HepG2 (cell line): Measurements from ENCODE around the gene KCTD19.

Experiments used
- ATF2 ChIP-seq: sonication (generic); formaldehyde crosslinking; IDR thresholded peaks from 2 replicates; pipeline ENCODE4 v1.4.0; 2020; ENCODE audit warnings: missing genetic modification reagents
- CREB1 ChIP-seq, 2 experiments: fragments of 450-650 bp in 1 of 2; IDR thresholded peaks; 2 replicates each; pipeline ENCODE4 v1.6.1; 2016 to 2017; ENCODE audit warnings: control low read depth in 1 of 2, mild to moderate bottlenecking in 1 of 2, missing compliant biosample characterization in 1 of 2, missing genetic modification characterization in 1 of 2
- CTCF ChIP-seq: sonication (generic); formaldehyde crosslinking; IDR thresholded peaks from 2 replicates; pipeline ENCODE4 v1.5.0; 2020; ENCODE audit warnings: mild to moderate bottlenecking, missing genetic modification reagents, moderate library complexity
- POLR2A ChIP-seq, 2 experiments: IDR thresholded peaks; 2 replicates each; pipeline ENCODE4 v1.6.1; 2011; ENCODE audit warnings: low read depth in 2 of 2, low read length in 2 of 2, mild to moderate bottlenecking in 1 of 2, moderate library complexity in 1 of 2; ENCODE audit not compliant: insufficient read depth in 1 of 2
- ZNF781 ChIP-seq: sonication (generic); formaldehyde crosslinking; IDR thresholded peaks from 2 replicates; pipeline ENCODE4 v1.5.1; 2020; ENCODE audit warnings: borderline replicate concordance, mild to moderate bottlenecking, missing genetic modification reagents; ENCODE audit errors: not compliant biosample characterization

GRCh38 chr16:67312719-67313118 lies 13.8 kb downstream of the KCTD19 start:
- TF ChIP-seq POLR2A (IDR thresholded peaks at IDR 0.05; ENCODE audit: insufficient read depth in 1 of 2, low read depth in 2 of 2, low read length in 2 of 2): no peak
- TF ChIP-seq CTCF (CRISPR knock-in tag): no peak
- no peak for TF ChIP-seq ATF2 (CRISPR knock-in tag)
- TF ChIP-seq ZNF781 (CRISPR knock-in tag): no peak
- no peak for TF ChIP-seq CREB1 (IDR thresholded peaks at IDR 0.05)
- TF ChIP-seq CREB1 (CRISPR knock-in tag; IDR thresholded peaks at IDR 0.05): no peak
